GM20000 (cell line): ENCODE results near the gene RDH5.

Experiments
- DNase-seq: peaks from one replicate; pipeline ENCODE4 v3.0.0; 2012; ENCODE audit warnings: low spot score
- CTCF ChIP-seq: IDR thresholded peaks from 2 replicates; pipeline ENCODE4 v1.5.1; 2012; ENCODE audit warnings: mild to moderate bottlenecking, control low read depth; ENCODE audit errors: extremely low read depth, missing control alignments

RDH5 gene

DNA sequence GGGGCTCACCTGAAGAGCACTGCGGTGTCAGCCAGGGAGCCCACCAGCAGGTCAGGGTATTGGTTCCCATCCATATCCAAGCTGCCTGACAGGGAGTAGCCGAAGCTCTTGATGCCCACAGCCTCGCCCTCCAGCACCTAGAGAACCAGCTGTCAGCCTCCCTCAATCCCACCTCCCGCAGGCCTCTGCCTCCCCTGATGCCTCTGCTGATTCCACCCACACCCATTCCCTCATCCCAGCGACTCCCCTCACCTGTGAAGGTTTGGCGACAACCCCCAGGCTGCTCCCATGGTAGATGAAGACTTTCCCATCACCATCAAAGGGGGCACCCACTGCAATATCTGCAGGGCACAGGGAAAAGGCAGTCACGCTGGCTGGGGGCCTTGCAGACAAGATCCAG lies 22.5 kb upstream of the RDH5 start:
- DNase-seq = no peak
- no peak for TF ChIP-seq CTCF

- DNase-seq = no peak
- no peak for TF ChIP-seq CTCF
These were observed 21.8 kb upstream of the RDH5 start for GRCh38 chr12:55698241-55698955.

GRCh38 chr12:55698965-55699364 lies 21.2 kb upstream of the RDH5 start:
- no peak for DNase-seq
- no peak for TF ChIP-seq CTCF

DNA sequence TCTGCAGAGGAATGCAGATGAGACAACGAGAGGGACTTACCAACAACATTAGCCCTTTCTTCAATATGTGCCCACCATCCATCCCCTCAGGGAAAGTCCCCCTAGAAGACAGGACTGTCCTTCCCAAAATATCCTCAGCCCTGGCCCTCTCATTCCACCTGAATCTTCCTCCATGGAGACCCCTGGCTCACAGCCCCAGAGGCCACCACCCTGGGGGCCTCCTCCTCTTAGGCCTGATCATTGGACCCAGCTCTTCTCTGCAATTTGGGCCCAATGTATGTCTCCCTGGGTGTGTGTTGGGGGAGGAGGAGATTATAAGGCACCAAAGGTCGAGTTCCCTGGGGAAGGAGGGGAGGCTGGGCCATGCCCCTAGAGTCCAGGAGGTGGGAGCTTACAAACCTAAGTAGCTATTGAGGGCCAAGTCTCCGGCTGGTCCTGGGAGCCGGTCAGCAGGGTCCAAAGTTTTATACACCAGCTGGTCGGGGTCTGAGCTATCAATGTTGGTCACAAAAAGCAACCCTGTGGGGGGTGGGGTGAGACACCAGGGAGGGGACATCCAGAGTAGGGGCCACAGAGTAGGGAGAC lies 20.6 kb upstream of the RDH5 start:
- no peak for DNase-seq
- no peak for TF ChIP-seq CTCF

DNA sequence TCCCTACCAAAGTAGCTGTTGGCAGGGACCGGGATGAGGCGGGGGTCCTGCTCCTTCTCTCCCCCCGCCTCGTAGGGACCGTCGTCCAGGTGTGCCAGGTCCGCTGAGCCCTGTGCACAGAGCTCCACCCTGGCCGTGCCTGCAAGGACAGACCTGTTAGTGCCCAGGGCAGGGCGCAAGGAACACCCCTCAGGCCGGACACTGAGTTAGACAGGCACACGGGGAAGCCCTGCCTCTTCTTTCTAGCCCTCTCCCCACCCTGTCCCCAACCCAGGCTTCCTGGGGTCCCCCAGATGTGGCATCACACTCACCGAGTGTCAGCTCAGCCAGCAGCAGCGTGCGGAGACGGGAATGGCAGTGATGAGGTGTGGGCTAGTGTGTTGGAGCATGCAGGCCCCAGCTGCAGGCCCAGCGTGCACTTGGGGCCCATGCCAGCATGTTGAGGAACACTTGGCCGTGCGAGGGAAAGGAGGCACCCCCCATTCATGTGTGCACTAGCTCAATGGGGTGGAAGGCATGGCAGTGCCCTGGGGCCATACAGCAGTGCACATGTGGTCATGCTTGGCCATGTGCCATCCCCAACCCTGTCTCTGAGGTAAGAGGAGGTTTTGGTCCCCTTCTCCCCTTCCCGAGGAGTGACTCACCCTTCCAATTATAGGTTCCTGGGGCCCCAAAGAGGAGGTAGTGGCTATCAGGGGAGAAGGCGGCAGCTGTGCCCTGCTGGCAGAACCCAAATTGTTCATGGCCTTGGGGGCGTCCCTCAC lies 19.8 kb upstream of the RDH5 start:
- TF ChIP-seq CTCF = no peak
- no peak for DNase-seq

DNA sequence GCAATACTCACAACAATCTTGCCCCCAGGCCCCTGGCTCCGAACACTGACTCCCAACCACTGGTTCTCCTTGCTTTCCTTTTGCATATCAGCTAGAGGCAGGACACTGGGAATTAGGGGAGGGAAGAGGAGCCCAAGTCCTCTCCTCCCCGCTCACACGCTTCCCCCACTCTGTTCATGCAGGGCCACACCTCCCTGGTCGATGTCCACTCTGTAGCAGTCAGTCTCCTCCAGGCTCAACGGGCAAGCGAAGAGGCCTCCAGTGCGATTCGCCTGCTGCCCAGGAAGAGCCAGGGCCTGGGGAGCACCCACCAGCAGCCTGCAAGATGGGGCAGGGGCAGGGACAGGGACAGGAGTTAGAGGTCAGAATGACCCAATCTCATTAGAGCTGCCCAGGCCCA lies 17.3 kb upstream of the RDH5 start:
- TF ChIP-seq CTCF = no peak

GRCh38 chr12:55703288-55703687 lies 16.9 kb upstream of the RDH5 start:
- no peak for DNase-seq
- TF ChIP-seq CTCF = no peak

More for the DNA sequence above, 17.3 kb upstream of the RDH5 start:
- no peak for DNase-seq
